ENCODE data around the gene CYP2J2. TPM values are rescaled to one million over a fixed set of nuclear protein-coding genes. Genes with fewer than 3 reads are reported as not detected.
"Not testable (repeated sequence)": the region's sequence is repeated elsewhere in the genome, so short reads cannot be mapped to it uniquely, and the experiment has no call there.

CYP2J2 gene
- total RNA-seq, 2 experiments from 2014 or later = not detected

- no peaks in the 10 kb centered on the region for H3K9me3 ChIP-seq (ENCODE audit: low read length)
- TF ChIP-seq, protein P1, sequence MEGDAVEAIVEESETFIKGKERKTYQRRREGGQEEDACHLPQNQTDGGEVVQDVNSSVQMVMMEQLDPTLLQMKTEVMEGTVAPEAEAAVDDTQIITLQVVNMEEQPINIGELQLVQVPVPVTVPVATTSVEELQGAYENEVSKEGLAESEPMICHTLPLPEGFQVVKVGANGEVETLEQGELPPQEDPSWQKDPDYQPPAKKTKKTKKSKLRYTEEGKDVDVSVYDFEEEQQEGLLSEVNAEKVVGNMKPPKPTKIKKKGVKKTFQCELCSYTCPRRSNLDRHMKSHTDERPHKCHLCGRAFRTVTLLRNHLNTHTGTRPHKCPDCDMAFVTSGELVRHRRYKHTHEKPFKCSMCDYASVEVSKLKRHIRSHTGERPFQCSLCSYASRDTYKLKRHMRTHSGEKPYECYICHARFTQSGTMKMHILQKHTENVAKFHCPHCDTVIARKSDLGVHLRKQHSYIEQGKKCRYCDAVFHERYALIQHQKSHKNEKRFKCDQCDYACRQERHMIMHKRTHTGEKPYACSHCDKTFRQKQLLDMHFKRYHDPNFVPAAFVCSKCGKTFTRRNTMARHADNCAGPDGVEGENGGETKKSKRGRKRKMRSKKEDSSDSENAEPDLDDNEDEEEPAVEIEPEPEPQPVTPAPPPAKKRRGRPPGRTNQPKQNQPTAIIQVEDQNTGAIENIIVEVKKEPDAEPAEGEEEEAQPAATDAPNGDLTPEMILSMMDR (conservative IDR thresholded peaks at IDR 0.05; ENCODE audit: low read length) = no peak
- TF ChIP-seq EZH2phosphoT487 (IDR thresholded peaks at IDR 0.05; ENCODE audit: borderline replicate concordance, low read depth, low read length) = no peak
- intact Hi-C loops (cut with micrococcal nuclease; ENCODE audit: unreplicated experiment) = loop anchor here (5.0 to 10.0 kb wide), 2 partner anchors 1480 to 1882 kb away; no protein-coding TSS in a partner anchor
- no peak for DNase-seq (ENCODE audit: low spot score)
- H3K4me3 ChIP-seq (ENCODE audit: low read depth, low read length, poor library complexity, severe bottlenecking) = no peak overlapping the region
- H3K4me1 ChIP-seq (ENCODE audit: insufficient read depth, low read length, poor library complexity, severe bottlenecking) = no peaks in the 10 kb centered on the region
- ChIA-PET POLR2A (interaction anchor here (0.6 kb wide), 1 partner anchor 16 kb away, joined by 10 read pairs; no protein-coding TSS in a partner anchor), CTCF (ENCODE audit: unreplicated experiment) (no interaction called here)
- H3K36me3 ChIP-seq (ENCODE audit: insufficient read depth, low read length) = no peaks in the 10 kb centered on the region
- H3K27ac ChIP-seq (ENCODE audit: low read depth, low read length, poor library complexity, severe bottlenecking) = no peak overlapping the region
- no TSS peak for BruUV-seq (replicated peaks)
- no peaks in the 10 kb centered on the region for H4K20me1 ChIP-seq (ENCODE audit: insufficient read depth, low read length)
- H3K9me2 ChIP-seq (ENCODE audit: insufficient read depth, low read length) = no peaks in the 10 kb centered on the region
- no peaks in the 10 kb centered on the region for H3K79me2 ChIP-seq (ENCODE audit: insufficient read depth, low read depth, low read length)
- H3K4me2 ChIP-seq (ENCODE audit: low read length) = no peak overlapping the region
- H2AFZ ChIP-seq (ENCODE audit: low read length) = no peak overlapping the region
Measured at GRCh38 chr1:59972216-59972927, 45.8 kb upstream of the CYP2J2 start.

DNA sequence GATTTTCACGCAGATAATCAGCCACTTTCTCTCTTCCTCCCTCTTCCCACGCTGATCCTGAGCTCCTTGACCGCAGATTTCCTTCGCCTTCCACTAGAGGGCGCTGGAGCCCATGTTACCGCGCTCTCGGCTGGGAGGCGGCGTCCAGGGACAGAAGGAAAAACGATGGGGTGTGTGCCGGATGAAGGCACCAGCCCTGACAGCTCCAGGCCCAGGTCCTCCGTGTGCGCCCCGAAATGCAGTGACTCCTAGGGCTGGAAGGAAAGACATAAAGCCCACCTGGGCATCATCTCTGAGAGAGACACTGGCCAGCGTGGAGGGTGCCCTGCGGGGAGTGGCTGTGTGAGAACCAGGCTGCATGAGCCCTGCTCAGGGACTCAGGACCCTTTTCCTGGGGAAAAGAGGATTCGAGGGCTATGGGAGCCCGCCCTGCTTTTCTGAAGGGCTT lies 44.9 kb upstream of the CYP2J2 start:
- peak; percentile 20 for DNase-seq (ENCODE audit: low spot score)
- Histone ChIP-seq H3K4me1 (ENCODE audit: insufficient read depth, low read length, poor library complexity, severe bottlenecking) (no peaks in the 10 kb centered on the region), H3K4me2 (ENCODE audit: low read length) (no peak overlapping the region), H3K79me2 (ENCODE audit: insufficient read depth, low read depth, low read length) (no peaks in the 10 kb centered on the region), H4K20me1 (ENCODE audit: insufficient read depth, low read length) (no peaks in the 10 kb centered on the region), H3K4me3 (ENCODE audit: low read depth, low read length, poor library complexity, severe bottlenecking) (no peak overlapping the region), H2AFZ (ENCODE audit: low read length) (no peak overlapping the region), H3K9me2 (ENCODE audit: insufficient read depth, low read length) (no peaks in the 10 kb centered on the region), H3K36me3 (ENCODE audit: insufficient read depth, low read length) (no peaks in the 10 kb centered on the region), H3K27ac (ENCODE audit: low read depth, low read length, poor library complexity, severe bottlenecking) (no peak overlapping the region), H3K9me3 (ENCODE audit: low read length) (no peaks in the 10 kb centered on the region)
- no TSS peak for BruUV-seq (replicated peaks)
- ChIA-PET CTCF (ENCODE audit: unreplicated experiment) (no interaction called here), POLR2A (interaction anchor here (0.6 to 1.3 kb wide), 2 partner anchors 15 to 67 kb away, joined by 3 to 10 read pairs; no protein-coding TSS in a partner anchor)
- no peak for TF ChIP-seq EZH2phosphoT487 (IDR thresholded peaks at IDR 0.05; ENCODE audit: borderline replicate concordance, low read depth, low read length)
- TF ChIP-seq, protein P1 (conservative IDR thresholded peaks at IDR 0.05; ENCODE audit: low read length) = peak; percentile 87
- intact Hi-C loops (cut with micrococcal nuclease; ENCODE audit: unreplicated experiment) = loop anchor here (5.0 to 10.0 kb wide), 2 partner anchors 1481 to 1883 kb away; no protein-coding TSS in a partner anchor

DNA sequence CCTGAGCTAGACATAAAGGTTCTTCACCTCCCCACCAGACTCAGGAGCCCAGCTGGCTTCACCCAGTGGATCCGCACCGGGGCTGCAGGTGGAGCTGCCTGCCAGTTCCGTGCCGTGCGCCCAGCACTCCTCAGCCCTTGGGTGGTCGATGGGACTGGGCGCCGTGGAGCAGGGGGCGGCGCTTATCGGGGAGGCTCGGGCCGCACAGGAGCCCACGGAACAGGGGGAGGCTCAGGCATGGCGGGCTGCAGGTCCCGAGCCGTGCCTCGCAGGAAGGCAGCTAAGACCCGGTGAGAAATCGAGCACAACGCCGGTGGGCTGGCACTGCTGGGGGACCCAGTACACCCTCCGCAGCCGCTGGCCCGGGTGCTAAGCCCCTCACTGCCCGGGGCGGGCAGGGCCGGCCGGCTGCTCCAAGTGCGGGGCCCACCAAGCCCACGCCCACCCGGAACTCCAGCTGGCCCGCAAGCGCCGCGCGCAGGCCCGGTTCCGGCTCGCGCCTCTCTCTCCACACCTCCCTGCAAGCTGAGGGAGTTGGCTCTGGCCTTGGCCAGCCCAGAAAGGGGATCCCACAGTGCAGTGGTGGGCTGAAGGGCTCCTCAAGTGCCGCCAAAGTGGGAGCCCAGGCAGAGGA lies 43.1 kb upstream of the CYP2J2 start:
- CTCF ChIA-PET (ENCODE audit: unreplicated experiment); POLR2A ChIA-PET; H3K79me2 ChIP-seq (ENCODE audit: insufficient read depth, low read depth, low read length); H3K9me2 ChIP-seq (ENCODE audit: insufficient read depth, low read length); H3K27ac ChIP-seq (ENCODE audit: low read depth, low read length, poor library complexity, severe bottlenecking); H4K20me1 ChIP-seq (ENCODE audit: insufficient read depth, low read length); H3K4me3 ChIP-seq (ENCODE audit: low read depth, low read length, poor library complexity, severe bottlenecking); H3K4me1 ChIP-seq (ENCODE audit: insufficient read depth, low read length, poor library complexity, severe bottlenecking); H2AFZ ChIP-seq (ENCODE audit: low read length); H3K9me3 ChIP-seq (ENCODE audit: low read length); BruUV-seq (replicated peaks); DNase-seq (ENCODE audit: low spot score); H3K36me3 ChIP-seq (ENCODE audit: insufficient read depth, low read length); H3K4me2 ChIP-seq (ENCODE audit: low read length): not testable (repeated sequence)
- intact Hi-C loops (cut with micrococcal nuclease; ENCODE audit: unreplicated experiment) = loop anchor here (5.0 to 10.0 kb wide), 2 partner anchors 1483 to 1885 kb away; no protein-coding TSS in a partner anchor

GRCh38 chr1:59968746-59969145 lies 42.2 kb upstream of the CYP2J2 start:
- POLR2A ChIA-PET = interaction anchor here (0.6 kb wide), 1 partner anchor 38 kb away, joined by 3 read pairs; no protein-coding TSS in a partner anchor
- H3K4me1 ChIP-seq (ENCODE audit: insufficient read depth, low read length, poor library complexity, severe bottlenecking); BruUV-seq (replicated peaks); H3K27ac ChIP-seq (ENCODE audit: low read depth, low read length, poor library complexity, severe bottlenecking); DNase-seq (ENCODE audit: low spot score); H3K79me2 ChIP-seq (ENCODE audit: insufficient read depth, low read depth, low read length); H3K4me2 ChIP-seq (ENCODE audit: low read length); H4K20me1 ChIP-seq (ENCODE audit: insufficient read depth, low read length); intact Hi-C loops (cut with micrococcal nuclease; ENCODE audit: unreplicated experiment); H3K36me3 ChIP-seq (ENCODE audit: insufficient read depth, low read length); H3K9me3 ChIP-seq (ENCODE audit: low read length); H3K4me3 ChIP-seq (ENCODE audit: low read depth, low read length, poor library complexity, severe bottlenecking); CTCF ChIA-PET (ENCODE audit: unreplicated experiment); H3K9me2 ChIP-seq (ENCODE audit: insufficient read depth, low read length); H2AFZ ChIP-seq (ENCODE audit: low read length): not testable (repeated sequence)

All from OCI-LY7 (cell line).